Activated CD4-positive, alpha-beta T cell treated with anti-CD3 and anti-CD28 coated beads, Interleukin-2, Interleukin-4, amounts not matched to agents 100 ng/mL and 50 ng/mL, durations not matched to agents 16 hours and 8 hours (primary cell): ENCODE measurements around the gene RAPGEF6.
"Not testable (repeated sequence)": the region's sequence is repeated elsewhere in the genome, so short reads cannot be mapped to it uniquely, and the experiment has no call there.

Source experiments
- DNase-seq: peaks from one replicate; pipeline ENCODE4 v3.0.0-alpha.2; 2020; ENCODE audit warnings: low spot score

Gene RAPGEF6

DNA sequence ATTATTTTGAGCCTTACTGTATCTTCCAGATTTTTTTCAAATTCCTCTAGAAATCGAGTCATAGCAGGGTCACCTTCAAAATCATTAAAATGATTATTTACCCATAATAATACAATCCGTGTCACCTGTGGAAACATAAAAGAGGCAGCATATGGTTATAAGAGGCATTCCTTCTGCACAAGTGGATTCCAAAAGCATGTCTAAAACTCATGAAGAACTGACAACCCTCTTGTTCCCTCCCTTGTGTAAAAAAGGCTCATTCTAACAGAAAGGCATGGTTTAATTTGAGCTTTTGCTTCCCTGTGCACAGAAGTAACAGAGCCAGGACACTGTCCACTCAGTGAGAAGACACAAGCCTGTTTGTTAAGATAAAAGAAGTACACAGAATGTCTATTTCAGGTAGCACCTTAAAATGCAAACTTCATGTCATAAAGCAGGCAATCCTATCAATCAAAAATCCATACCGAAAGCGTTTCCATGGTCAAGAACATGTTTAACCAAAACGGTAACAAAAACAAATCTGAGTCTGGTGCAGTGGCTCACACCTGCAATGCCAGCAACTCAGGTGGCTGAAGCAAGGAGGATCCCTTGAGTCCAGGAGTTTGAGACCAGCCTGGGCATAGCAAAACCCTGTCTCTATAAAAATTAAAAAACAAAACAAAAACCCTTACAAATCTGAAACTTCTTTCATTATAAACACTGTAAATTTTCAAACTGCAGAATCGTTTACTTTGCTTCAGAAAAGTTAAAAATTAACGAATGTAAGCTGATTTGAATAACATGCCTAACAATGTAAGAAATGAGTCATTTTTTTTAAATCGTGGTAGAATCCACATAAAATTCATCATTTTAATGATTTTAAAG, 139.3 kb downstream of the RAPGEF6 start:
- DNase-seq, result no peak

DNA sequence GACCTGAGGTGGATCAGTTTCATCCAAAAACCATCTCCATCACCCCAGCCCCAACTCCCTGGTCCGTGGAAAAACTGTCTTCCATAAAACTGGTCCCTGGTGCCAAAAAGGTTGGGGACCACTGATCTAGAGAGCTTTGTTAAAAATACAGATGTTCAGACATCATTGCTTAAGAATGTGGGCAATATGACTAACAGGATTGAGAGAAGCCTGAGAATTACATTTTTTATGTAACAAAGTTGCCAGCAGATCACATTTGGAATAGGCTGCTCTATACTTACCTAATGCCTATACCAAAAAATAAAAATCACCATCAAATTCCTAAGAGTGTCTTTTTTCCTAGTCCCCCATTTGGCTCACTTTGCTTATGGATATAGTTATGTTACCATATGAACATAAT, 143.3 kb downstream of the RAPGEF6 start:
- DNase-seq, result no peak

DNA sequence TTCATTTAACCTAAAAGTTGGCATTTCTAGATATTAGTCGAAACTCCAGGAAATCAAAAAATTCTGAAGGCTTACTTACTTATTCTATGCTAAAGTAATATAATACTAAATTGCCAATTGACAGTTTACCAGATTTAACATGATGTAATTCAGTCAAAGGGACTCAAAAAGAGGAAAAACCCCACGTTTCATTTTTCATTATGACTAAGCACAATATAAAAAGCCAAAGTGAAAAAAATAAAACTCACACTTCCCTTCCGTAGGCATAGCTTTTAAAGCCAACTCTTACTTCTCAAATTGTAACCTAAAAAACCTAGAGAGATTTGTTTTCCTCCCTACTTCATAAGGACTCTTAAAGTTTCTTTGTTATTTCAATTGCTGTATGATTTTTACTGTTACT, 146.6 kb downstream of the RAPGEF6 start:
- DNase-seq, result peak; percentile 70

GRCh38 chr5:131487371-131487770, 147.7 kb downstream of the RAPGEF6 start:
- DNase-seq, result not testable (repeated sequence)

DNA sequence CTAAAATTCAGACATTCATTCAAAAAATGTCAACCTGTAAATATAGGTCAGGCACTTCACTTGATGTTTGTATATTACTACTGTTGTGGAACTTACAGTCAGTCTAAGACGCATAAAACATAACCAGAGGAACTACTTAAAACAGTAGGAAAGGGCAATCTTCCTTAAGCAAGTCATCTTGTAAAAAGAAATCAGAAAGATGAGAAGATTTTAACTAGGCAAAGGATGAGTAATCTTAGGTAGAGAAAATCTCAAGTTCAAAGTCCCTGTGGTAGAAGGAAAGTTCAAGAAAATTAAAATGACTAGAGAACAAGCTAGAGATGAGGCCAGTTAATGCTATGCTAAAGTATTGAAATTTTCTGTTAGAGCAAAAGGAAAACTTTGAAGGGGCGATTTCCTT, 152.4 kb downstream of the RAPGEF6 start:
- peak; percentile 43 for DNase-seq

DNA sequence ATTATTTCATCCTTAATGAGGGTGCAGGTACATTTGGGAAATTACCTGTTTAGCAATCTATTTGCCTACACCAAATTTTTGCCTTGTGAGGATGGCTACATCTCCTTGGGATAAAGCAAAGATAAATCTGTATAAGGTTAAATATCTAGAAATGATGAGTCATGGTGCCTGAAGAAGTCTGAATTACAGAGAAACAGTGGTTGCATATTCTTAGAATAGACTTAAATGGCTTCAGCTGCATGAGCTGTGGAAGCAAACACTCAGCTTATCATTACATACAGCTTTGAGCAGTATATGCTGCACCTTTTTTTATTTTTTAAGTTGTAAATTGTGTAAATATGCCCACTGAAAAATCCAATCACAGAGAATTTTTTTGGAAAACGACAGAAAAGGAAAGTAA, 153.5 kb downstream of the RAPGEF6 start:
- DNase-seq, result peak; percentile 11

- no peak for DNase-seq
These were observed 159.5 kb downstream of the RAPGEF6 start for GRCh38 chr5:131475541-131475941.

DNA sequence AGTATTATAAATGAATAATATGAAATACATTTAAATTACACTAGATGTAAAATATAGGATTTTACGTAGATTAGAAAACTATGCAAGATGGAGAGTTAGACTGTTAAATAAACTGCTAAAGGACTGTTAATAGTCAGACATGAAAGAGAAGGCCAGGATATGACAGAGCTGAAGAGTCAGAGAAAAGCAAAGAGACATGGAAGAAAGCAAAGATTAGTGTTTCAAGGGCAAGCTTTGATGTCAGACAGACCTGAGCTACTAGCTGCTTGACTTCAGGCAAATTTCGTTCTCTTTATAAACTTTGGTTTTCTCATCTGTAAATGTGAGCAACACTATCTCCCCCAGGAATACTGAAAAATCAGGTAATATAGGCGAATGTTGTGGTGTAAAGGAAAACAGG, 161.3 kb downstream of the RAPGEF6 start:
- no peak for DNase-seq

- no peak for DNase-seq
These were observed 168.8 kb downstream of the RAPGEF6 start for GRCh38 chr5:131466171-131466766.

DNA sequence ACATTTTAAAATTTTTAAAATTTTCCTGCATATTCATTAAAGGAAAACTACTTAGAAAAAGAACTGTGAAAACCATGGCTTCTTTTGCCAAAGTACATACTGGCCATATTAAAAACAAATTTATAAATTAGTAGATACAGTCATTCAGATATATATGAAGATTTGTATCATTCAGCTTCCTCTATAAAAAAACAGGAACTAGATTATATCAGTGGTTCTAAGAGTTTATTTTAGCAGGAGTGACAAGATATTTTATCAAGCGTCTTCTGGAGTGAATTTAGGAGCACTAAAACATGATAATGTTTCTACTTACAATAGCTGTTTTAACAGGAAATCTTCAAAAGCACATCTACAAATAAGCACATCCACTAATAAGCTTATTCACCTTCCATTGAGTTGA, 171.4 kb downstream of the RAPGEF6 start:
- DNase-seq, result no peak

DNA sequence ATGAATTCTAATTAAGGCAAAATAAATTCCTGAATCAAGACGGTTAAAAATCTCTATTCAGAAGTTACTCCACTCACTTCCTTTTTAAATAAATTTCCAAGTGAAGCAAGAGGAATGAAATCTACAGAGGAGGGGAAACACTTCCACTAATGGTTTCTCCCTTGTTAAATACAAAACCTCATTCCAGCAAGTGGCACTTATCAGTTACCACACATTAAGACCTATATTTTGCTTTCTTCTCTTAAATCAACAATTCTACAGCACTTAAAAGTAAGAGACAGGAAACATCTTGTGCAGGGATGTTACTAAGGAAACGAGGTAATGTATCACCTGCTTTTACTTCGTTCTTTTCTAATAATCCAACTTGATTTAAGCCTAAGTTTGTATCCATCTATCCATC, 172.6 kb downstream of the RAPGEF6 start:
- no peak for DNase-seq

DNA sequence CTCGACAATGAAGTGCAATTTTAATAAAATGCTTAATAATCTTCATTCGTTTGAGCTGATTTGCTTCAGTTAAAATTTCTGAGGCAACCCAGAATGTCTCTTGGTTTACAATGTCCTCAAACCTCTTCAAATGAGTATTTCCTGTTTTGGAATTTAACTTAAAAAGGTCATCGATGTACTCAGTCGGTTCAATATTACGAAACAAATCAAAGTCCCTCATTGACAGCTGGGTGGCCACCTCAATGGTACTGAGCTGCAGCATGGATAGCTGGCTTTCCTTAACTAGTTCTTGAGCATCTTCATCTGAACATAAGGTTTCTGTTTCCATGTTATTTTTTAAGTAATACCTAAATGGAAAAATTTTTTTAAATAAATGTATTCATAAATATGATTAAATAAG, 173.3 kb downstream of the RAPGEF6 start:
- DNase-seq, result no peak

DNA sequence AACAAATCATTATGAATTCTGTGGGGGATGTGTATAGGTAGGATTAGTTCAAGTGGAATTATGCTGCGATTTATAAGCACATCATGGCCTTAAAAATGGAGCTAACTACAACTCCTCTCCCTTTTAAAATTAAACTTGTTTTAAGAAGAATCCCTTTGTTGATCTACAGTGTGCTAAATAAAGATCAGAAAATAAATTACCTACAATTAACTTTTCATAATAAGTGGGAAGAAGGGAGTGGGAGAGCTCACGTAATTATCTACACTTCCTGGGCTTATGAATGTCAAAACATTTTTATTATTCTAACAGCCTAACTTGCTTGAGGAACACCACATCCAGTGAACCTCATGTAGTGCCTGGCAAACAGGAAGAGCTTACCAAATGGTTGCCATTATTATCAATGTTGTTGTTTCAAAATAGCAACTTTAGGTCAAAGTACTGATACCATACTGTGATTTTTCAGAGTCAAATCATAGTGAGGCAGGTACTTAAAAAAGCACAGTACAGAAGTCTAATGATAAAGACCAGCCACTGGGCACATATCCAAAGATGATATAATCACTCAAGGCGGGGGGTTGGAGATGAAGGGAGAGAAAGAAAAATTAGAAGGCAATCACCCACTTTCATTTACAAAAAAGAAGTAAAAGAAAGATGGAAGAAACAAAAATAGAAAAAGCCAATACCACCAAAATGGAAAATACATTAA, 174.0 kb downstream of the RAPGEF6 start:
- DNase-seq, result no peak

- DNase-seq, result no peak
These were observed 174.9 kb downstream of the RAPGEF6 start for GRCh38 chr5:131460133-131460532.

DNA sequence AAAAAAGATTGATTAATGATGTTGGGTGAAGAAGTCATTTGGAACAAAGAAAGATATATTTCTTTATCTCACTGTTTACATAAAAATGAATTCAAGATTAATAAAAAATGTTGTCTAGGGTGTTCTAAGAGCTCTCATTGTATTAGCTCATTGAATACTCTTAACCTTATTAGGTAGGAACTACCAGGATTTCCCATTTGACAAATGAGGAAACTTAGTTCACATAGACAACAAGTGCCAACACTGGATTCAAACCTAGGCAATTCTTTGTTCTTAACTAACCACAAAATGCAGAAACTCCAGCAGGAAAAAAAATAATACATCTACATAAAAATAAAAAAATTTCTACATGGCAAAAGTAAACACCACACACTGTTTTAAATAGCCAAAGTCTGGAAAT, 175.8 kb downstream of the RAPGEF6 start:
- no peak for DNase-seq

DNA sequence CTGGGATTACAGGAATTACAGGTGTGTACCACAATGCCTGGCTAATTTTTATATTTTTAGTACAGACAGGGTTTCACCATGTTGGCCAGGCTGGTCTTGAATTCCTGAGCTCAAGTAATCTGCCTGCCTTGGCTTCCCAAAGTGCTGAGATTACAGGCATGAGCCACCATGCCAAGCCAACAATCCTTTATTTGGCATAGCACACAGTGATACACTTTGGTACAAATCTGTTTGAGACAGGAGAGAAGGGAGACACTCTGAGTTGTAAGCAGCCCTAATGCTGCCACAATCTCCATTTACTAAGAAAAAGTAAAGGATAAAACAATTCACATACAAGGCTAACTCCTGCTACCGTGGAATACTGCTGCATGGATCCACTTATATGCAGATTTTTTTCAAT, 177.8 kb downstream of the RAPGEF6 start:
- DNase-seq, result no peak

DNA sequence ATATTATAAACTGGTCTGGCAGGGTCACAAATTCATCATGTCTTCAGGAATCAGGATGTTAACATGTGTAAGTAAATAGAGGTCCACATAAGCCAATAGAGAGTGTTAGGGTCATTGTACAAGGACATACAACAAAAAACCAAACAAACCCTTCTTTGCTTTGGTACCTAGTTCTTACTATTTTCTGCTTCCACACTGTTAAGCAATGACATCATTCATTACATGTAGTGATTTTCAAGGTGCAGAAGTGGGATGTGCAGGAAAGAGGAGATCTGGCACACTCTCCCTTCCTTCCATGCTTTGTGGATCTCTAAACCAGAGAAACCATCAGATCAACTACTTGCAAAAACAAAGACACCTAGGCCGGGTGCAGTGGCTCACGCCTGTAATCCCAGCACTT, 184.1 kb downstream of the RAPGEF6 start:
- no peak for DNase-seq

DNA sequence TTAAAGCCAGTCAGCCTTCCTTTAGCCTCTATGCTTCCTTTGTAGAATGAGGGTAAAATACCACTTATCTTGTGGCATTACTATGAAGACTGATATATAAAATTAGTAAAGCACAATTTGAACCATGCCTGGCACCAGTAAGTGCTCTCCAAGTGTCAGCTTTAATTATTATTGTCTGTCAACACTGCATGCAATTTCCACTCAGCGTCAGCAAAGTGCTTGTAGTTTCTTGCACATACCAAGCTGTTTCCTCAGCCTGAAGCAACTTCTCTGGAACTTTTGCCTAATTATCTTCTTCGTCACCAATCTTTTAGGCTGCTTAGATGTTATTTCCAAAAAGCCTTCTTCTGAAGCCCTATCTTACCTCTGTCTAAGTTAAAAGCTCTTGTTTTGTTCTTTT, 193.8 kb downstream of the RAPGEF6 start:
- DNase-seq, result no peak

DNA sequence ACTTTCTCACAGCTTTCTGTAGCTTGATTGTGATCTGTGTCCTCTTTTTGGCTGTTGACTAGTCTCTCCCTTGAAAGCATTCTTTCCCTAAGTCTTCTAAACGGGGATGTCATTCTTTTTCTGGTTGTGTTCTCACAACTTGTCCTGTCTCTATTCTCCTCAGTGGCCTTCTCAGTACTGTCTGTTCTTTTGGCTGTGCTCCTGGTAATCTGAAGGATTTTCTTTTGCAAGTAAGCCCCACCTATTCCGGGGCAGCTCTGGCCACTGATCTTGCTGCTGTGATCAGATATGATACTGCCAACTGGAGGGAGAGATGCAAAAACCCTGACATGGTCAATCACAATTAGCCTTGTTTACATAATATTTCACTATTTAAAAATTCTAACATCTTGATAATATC, 198.9 kb downstream of the RAPGEF6 start:
- no peak for DNase-seq

GRCh38 chr5:131433109-131433508, 201.9 kb downstream of the RAPGEF6 start:
- no peak for DNase-seq

DNA sequence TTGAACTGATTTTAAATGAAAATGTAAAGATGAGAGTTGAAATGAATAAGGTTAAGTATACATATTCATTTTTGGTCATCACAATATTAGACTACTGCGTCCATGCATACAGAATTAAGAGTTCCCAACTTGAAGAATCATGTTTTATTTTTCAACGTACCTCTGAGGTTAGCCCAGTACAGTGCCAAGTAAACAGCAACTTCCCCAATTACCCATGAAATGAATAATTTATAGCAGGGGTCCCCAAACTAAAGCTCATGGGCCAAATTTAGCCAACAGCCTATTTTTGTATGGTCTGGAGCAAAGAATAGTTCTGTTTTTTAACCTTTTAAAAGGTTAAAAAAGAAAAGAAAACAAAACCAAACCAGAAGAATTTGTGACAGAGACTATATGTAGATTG, 203.2 kb downstream of the RAPGEF6 start:
- no peak for DNase-seq

GRCh38 chr5:131430794-131431193, 204.2 kb downstream of the RAPGEF6 start:
- no peak for DNase-seq

- DNase-seq, result no peak
These were observed 209.0 kb downstream of the RAPGEF6 start for GRCh38 chr5:131426011-131426410.
